CD14-positive monocyte (primary cell): ENCODE data around the gene TRIM50. TPM values are rescaled to one million over a fixed set of nuclear protein-coding genes. Genes with fewer than 3 reads are reported as not detected.
"Not testable (repeated sequence)": the region's sequence is repeated elsewhere in the genome, so short reads cannot be mapped to it uniquely, and the experiment has no call there.

Experiments used
- DNase-seq, 3 donors: peaks; one replicate each; pipeline ENCODE4 v3.0.0-alpha.2; 2011 to 2022
- H2AFZ ChIP-seq: 2 replicates; pipeline ENCODE4 v1.6.0; 2012; ENCODE audit warnings: mild to moderate bottlenecking, low read depth, low read length, inconsistent platforms; ENCODE audit not compliant: insufficient read depth, poor library complexity, severe bottlenecking
- H3K27ac ChIP-seq, 2 donors: 1 replicate in 1 of 2; 2 replicates in 1 of 2; pipeline ENCODE4 v1.5.1; 2012 to 2013; ENCODE audit warnings: low read length in 2 of 2, control low read depth in 1 of 2, inconsistent platforms in 1 of 2, low read depth in 1 of 2, mild to moderate bottlenecking in 1 of 2
- H3K27me3 ChIP-seq, 2 donors: one replicate each; pipeline versions ENCODE4 v1.6.0 to v1.6.1; 2011 to 2013; ENCODE audit warnings: low read length in 2 of 2; ENCODE audit not compliant: control insufficient read depth in 2 of 2, insufficient read depth in 2 of 2
- H3K36me3 ChIP-seq, 2 donors: replicated peaks in 1 of 2; 1 replicate in 1 of 2; 2 replicates in 1 of 2; pipeline versions ENCODE4 v1.5.1 to v1.6.1; 2012 to 2013; ENCODE audit warnings: low read length in 2 of 2, control low read depth in 1 of 2, inconsistent platforms in 1 of 2, mild to moderate bottlenecking in 1 of 2; ENCODE audit not compliant: insufficient read depth in 2 of 2, control insufficient read depth in 1 of 2
- H3K4me1 ChIP-seq, 2 donors: 1 replicate in 1 of 2; 2 replicates in 1 of 2; pipeline versions ENCODE4 v1.5.1 to v1.6.1; 2012 to 2013; ENCODE audit warnings: low read length in 2 of 2, control low read depth in 1 of 2, inconsistent platforms in 1 of 2, mild to moderate bottlenecking in 1 of 2, moderate library complexity in 1 of 2; ENCODE audit not compliant: insufficient read depth in 2 of 2, control insufficient read depth in 1 of 2
- H3K4me2 ChIP-seq: replicated peaks from 2 replicates; pipeline ENCODE3; 2012; ENCODE audit warnings: low read length, moderate library complexity, mild to moderate bottlenecking; ENCODE audit not compliant: poor library complexity, severe bottlenecking; ENCODE audit errors: extremely low read depth
- H3K4me3 ChIP-seq, 3 experiments: fragments of 200-600 bp in 1 of 3; sonication (generic) in 1 of 3; replicated peaks in 1 of 3; 1 replicate in 2 of 3; 2 replicates in 1 of 3; pipeline ENCODE4 v1.5.1; 2011 to 2013; ENCODE audit warnings: low read length in 3 of 3, mild to moderate bottlenecking in 3 of 3, control low read depth in 2 of 3, low read depth in 2 of 3, inconsistent platforms in 1 of 3, moderate library complexity in 1 of 3
- H3K79me2 ChIP-seq: 2 replicates; pipeline ENCODE4 v1.6.0; 2012; ENCODE audit warnings: mild to moderate bottlenecking, control low read depth, inconsistent platforms, low read length, moderate library complexity; ENCODE audit not compliant: insufficient read depth
- H3K9ac ChIP-seq: 2 replicates; pipeline ENCODE4 v1.6.0; 2017; ENCODE audit warnings: low read length, mild to moderate bottlenecking; ENCODE audit not compliant: insufficient read depth, poor library complexity, severe bottlenecking
- H3K9me3 ChIP-seq, 2 donors: replicated peaks in 1 of 2; 1 replicate in 1 of 2; 2 replicates in 1 of 2; pipeline versions ENCODE4 v1.5.1 to v1.6.1; 2012 to 2013; ENCODE audit warnings: low read length in 2 of 2, control low read depth in 1 of 2; ENCODE audit not compliant: control insufficient read depth in 1 of 2, insufficient read depth in 1 of 2
- H4K20me1 ChIP-seq: 2 replicates; pipeline ENCODE4 v1.6.0; 2012; ENCODE audit warnings: mild to moderate bottlenecking, low read length, control low read depth, moderate library complexity; ENCODE audit not compliant: insufficient read depth
- H3K27ac Mint-ChIP-seq, 7 donors: one replicate each; pipeline ENCODE4 v1.8.0; 2020; ENCODE audit warnings: mild to moderate bottlenecking in 7 of 7, mixed read lengths in 7 of 7, moderate library complexity in 6 of 7, inconsistent platforms in 2 of 7
- H3K27me3 Mint-ChIP-seq, 3 donors: one replicate each; pipeline ENCODE4 v1.8.0; 2021 to 2022; ENCODE audit warnings: low read depth in 3 of 3, mild to moderate bottlenecking in 3 of 3, mixed read lengths in 3 of 3, moderate library complexity in 3 of 3, inconsistent platforms in 1 of 3
- H3K36me3 Mint-ChIP-seq, 2 donors: one replicate each; pipeline ENCODE4 v1.8.0; 2020; ENCODE audit warnings: mixed read lengths in 2 of 2, inconsistent platforms in 1 of 2, mild to moderate bottlenecking in 1 of 2
- H3K4me1 Mint-ChIP-seq: one replicate; pipeline ENCODE4 v1.8.0; 2020; ENCODE audit warnings: mild to moderate bottlenecking, mixed read lengths
- H3K4me3 Mint-ChIP-seq, 2 donors: one replicate each; pipeline ENCODE4 v1.8.0; 2020; ENCODE audit warnings: mild to moderate bottlenecking in 2 of 2, mixed read lengths in 2 of 2, moderate library complexity in 1 of 2
- H3K9me3 Mint-ChIP-seq, 7 donors: one replicate each; pipeline ENCODE4 v1.8.0; 2020 to 2022; ENCODE audit warnings: mixed read lengths in 7 of 7, mild to moderate bottlenecking in 6 of 7, moderate library complexity in 6 of 7, inconsistent platforms in 2 of 7
- WGBS: methylation state at CpG from one replicate; pipeline ENCODE4 v1.1.5; 2013; ENCODE audit warnings: missing lambda C conversion rate; ENCODE audit not compliant: insufficient coverage; 5-methylcytosine and 5-hydroxymethylcytosine counted together
- intact Hi-C, 2 donors: fragments of 100-400 bp; cut with micrococcal nuclease; formaldehyde crosslinking; loops; one replicate each; pipeline versions ENCODE4 v1.15.0 to v1.15.1; 2023
- polyA minus RNA-seq: library from RNA; depleted of rRNA, polyadenylated mRNA; stranded (reverse); fragments of >200 nt; gene quantifications from 2 replicates; pipeline ENCODE4 v1.2.3, GENCODE V29; 2012
- polyA plus RNA-seq, 3 donors: library from polyadenylated mRNA; depleted of rRNA in 1 of 3; unstranded in 2 of 3; stranded (reverse) in 1 of 3; fragments of 300-500 nt in 2 of 3; fragments of >200 nt in 1 of 3; fragmentation: Illumina TruSeq in 2 of 3; gene quantifications; 1 replicate in 2 of 3; 2 replicates in 1 of 3; pipeline ENCODE4 v1.2.3, GENCODE V29; 2012 to 2021
- total RNA-seq, 12 experiments: library from RNA in 1 of 12; stranded (reverse) in 1 of 12; fragments of 120-200 nt in 1 of 12; gene quantifications; one replicate each; pipeline ENCODE4 v1.2.4 and lab custom pipeline; 2013 to 2026; ENCODE audit warnings: mixed read lengths in 6 of 12, inconsistent platforms in 1 of 12
- TF ChIP-seq, protein P1 (sequence below): fragments of 200-600 bp; IDR thresholded peaks from one replicate; pipeline ENCODE4 v1.8.0; 2022; ENCODE audit warnings: antibody characterized with exemption, mild to moderate bottlenecking

Gene TRIM50
- 0.04 TPM for total RNA-seq (2013)
- polyA plus RNA-seq, result not detected
- polyA minus RNA-seq, result not detected in 2 replicates
- total RNA-seq (lab: John Stamatoyannopoulos, UW), result 0 to 0.92 (median 0.07) reads per million in 11 experiments

DNA sequence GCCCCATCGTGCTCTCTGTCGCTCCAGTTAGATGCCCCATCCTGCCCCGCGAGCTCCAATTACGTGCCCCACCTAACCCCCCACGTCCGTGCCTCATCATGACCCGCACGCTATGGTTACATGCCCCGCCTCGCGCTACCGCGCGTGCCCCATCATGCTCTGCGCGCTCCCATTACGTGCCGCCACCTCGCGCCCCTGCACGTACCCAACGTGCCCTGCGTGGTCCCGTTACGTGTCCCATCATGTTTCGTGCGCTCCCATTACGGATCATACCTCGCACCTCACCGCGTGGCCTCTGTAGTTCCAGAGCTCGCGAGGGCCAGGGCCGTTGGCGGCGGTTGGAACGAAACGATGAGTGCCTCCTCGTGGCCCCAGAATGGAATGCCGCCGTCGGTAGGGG is at the start of gene TRIM50, which contains the start of gene FKBP6:
TRIM50 (minus strand) TSS at position 161 of the 400 bp plus-strand sequence. CDS start 3,295 bp downstream, outside the sequence.
FKBP6 (plus strand) TSS at position 240 of the 400 bp plus-strand sequence. CDS start 268 bp downstream, outside the sequence.
- H3K36me3 ChIP-seq, H3K9me3 ChIP-seq, H3K36me3 Mint-ChIP-seq, intact Hi-C loops, H3K9ac ChIP-seq, H2AFZ ChIP-seq, DNase-seq, H3K27me3 ChIP-seq, H3K9me3 Mint-ChIP-seq, H3K27ac ChIP-seq, H3K4me2 ChIP-seq, H3K79me2 ChIP-seq, H3K4me3 ChIP-seq, H4K20me1 ChIP-seq: not testable (repeated sequence)
- WGBS, result 98% methylated on average over 32 of the region's 43 CpGs
- peaks cover 19% of the 10 kb centered on the region for H3K4me1 Mint-ChIP-seq
- H3K4me3 Mint-ChIP-seq, result peak within 1 kb of the TSS in 1 of 2 donors; percentile 26
- H3K27me3 Mint-ChIP-seq, result peaks cover 3 to 13% (median 7%) of the 10 kb centered on the region in 3 donors
- H3K27ac Mint-ChIP-seq, result peak within 1 kb of the TSS in 1 of 7 donors; percentile 54
- peaks cover 15 to 17% of the 10 kb centered on the region in 2 donors for H3K4me1 ChIP-seq

DNA sequence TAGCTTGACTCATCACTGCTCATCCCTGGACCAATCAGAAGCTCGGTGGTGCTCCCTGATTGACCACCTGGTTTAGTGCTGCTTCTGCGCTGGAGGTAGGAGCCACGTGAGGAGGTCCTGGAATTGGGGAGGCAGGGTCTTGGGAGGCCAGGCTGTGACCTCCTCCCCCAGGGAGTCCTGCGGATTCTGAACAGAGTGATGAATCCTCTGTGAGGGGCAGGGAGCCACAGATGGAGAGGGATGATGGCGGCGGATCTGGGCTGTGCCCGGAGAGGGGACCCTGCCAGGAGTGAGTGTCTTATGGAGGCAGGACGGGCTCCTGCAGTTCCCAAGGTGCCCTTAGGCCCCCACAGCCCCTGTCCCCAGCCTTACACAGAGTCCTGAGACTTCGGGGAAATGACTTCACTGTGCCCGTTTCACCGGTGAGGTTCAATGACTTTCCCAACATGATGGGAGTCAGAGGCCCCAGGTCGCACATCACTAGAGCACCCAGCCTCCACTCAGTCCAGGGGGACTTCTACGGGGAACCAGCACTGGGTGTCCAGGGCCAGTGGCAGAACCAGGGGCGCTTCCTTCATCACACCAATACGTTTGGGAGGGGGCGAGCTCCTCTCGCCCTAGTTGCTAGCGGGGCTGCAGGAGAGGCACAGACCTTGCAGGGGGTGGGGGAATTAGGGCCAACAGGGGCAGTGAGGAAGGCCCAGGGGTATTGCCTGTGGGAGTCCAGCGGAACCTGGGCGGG is 49.0 kb upstream of the TRIM50 start:
- Histone ChIP-seq H3K36me3 (no peaks in the 10 kb centered on the region), H3K4me1 (peaks cover 0 to 8% of the 10 kb centered on the region in 2 donors), H2AFZ (no peak overlapping the region), H3K4me3 (no peak overlapping the region), H4K20me1 (no peaks in the 10 kb centered on the region), H3K4me2 (no peak overlapping the region), H3K79me2 (no peaks in the 10 kb centered on the region), H3K9ac (no peak overlapping the region), H3K9me3 (peaks cover 0 to 2% of the 10 kb centered on the region in 2 donors), H3K27me3 (peaks cover 0 to 23% of the 10 kb centered on the region in 2 donors), H3K27ac (no peak overlapping the region)
- WGBS, result 95% methylated on average over 4 of the region's 20 CpGs
- Mint-ChIP-seq H3K4me3 (peak overlapping the region in 1 of 2 donors; percentile 85), H3K36me3 (peaks cover 0 to 2% of the 10 kb centered on the region in 2 donors), H3K4me1 (peaks cover 17% of the 10 kb centered on the region), H3K9me3 (peaks cover 0 to 12% (median 4%) of the 10 kb centered on the region in 7 donors), H3K27ac (no peak overlapping the region), H3K27me3 (peaks cover 27 to 31% (median 30%) of the 10 kb centered on the region in 3 donors)
- intact Hi-C loops, result no loop called here
- TF ChIP-seq, protein P1, sequence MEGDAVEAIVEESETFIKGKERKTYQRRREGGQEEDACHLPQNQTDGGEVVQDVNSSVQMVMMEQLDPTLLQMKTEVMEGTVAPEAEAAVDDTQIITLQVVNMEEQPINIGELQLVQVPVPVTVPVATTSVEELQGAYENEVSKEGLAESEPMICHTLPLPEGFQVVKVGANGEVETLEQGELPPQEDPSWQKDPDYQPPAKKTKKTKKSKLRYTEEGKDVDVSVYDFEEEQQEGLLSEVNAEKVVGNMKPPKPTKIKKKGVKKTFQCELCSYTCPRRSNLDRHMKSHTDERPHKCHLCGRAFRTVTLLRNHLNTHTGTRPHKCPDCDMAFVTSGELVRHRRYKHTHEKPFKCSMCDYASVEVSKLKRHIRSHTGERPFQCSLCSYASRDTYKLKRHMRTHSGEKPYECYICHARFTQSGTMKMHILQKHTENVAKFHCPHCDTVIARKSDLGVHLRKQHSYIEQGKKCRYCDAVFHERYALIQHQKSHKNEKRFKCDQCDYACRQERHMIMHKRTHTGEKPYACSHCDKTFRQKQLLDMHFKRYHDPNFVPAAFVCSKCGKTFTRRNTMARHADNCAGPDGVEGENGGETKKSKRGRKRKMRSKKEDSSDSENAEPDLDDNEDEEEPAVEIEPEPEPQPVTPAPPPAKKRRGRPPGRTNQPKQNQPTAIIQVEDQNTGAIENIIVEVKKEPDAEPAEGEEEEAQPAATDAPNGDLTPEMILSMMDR, result no peak
- DNase-seq, result no peak

DNA sequence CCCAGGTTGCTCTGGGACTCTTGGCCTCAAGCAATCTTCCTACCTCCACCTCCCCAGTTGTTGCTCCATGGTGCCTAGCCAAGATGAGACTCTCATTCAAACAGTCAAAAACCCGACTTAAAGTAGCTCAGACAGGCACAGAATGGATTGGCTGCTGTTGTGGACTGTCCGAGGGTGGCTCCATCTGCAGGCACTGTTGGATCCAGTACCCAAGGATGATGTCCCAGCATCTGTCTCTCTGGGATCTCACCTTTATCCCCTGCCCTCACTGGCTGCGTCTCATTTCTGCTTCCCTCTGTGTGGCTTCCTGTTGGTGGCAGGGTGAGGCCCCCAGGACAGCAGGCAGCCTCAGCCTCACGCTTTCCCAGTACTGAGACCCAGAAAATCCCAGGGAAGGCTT is 48.4 kb upstream of the TRIM50 start:
- peak overlapping the region in 1 of 2 donors; percentile 57 for H3K4me3 Mint-ChIP-seq
- intact Hi-C loops, H3K4me2 ChIP-seq, H3K9me3 ChIP-seq, H3K36me3 ChIP-seq, H4K20me1 ChIP-seq, H3K9ac ChIP-seq, H2AFZ ChIP-seq, H3K36me3 Mint-ChIP-seq, H3K4me3 ChIP-seq, H3K79me2 ChIP-seq, H3K27ac ChIP-seq, H3K27ac Mint-ChIP-seq, H3K4me1 ChIP-seq, DNase-seq: not testable (repeated sequence)
- peaks cover 0 to 12% (median 4%) of the 10 kb centered on the region in 7 donors for H3K9me3 Mint-ChIP-seq
- peaks cover 0 to 23% of the 10 kb centered on the region in 2 donors for H3K27me3 ChIP-seq
- peaks cover 28 to 31% (median 30%) of the 10 kb centered on the region in 3 donors for H3K27me3 Mint-ChIP-seq
- WGBS, result 53% methylated on average over 4 of the region's 4 CpGs
- H3K4me1 Mint-ChIP-seq, result peaks cover 13% of the 10 kb centered on the region
